Pons (tissue), 1 donor: ENCODE results near the gene RPL3.

Experiments
- DNase-seq: peaks from one replicate; pipeline ENCODE4 v3.0.0-alpha.2; 2016; ENCODE audit warnings: low spot score

The RPL3 gene

GRCh38 chr22:39317084-39317774, 2.2 kb downstream of the RPL3 start:
- no peak for DNase-seq

DNA sequence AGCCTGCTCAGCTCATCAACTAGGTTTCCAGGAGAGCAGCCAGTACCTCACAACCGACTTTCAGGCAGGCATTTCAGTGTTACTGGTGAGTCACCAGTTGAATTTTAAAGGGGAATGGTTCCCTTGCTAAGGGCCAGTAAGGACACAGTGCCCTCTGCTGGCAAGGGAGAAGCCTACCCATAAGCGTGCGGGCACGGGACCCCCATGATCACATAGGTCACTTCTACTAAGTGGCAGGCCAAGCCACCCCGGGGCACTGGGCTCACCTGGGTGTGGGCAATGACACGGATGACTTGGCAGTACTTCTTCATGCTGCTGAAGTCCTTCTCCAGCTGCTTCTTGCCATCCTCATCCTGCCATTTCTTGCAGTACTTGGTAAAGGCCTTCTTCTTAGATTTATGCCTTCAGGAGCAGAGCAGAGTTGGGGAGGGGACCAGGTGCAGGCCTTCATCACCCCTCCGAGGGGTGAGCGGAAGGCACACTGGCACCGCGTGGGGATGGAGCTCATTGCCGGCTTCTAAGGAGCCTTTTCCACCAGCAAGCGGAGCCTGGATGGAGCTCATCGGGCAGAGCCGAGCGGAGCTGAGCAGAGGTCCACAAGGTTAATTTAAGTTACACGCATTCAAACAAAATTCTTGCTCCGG, 2.9 kb downstream of the RPL3 start:
- peak; percentile 88 for DNase-seq

GRCh38 chr22:39315389-39315788, 4.0 kb downstream of the RPL3 start:
- DNase-seq, result no peak

GRCh38 chr22:39314251-39314971, 5.0 kb downstream of the RPL3 start:
- no peak for DNase-seq

- no peak for DNase-seq
Measured at GRCh38 chr22:39313258-39314001, 6.0 kb downstream of the RPL3 start.

- no peak for DNase-seq
Measured at GRCh38 chr22:39312410-39312809, 7.0 kb downstream of the RPL3 start.

- no peak for DNase-seq
Measured at GRCh38 chr22:39311592-39312400, 7.6 kb downstream of the RPL3 start.

- DNase-seq, result no peak
Measured at GRCh38 chr22:39309881-39310714, 9.3 kb downstream of the RPL3 start.

- no peak for DNase-seq
Measured at GRCh38 chr22:39309364-39309861, 10.0 kb downstream of the RPL3 start.

GRCh38 chr22:39308614-39309363, 10.6 kb downstream of the RPL3 start:
- DNase-seq, result no peak

DNA sequence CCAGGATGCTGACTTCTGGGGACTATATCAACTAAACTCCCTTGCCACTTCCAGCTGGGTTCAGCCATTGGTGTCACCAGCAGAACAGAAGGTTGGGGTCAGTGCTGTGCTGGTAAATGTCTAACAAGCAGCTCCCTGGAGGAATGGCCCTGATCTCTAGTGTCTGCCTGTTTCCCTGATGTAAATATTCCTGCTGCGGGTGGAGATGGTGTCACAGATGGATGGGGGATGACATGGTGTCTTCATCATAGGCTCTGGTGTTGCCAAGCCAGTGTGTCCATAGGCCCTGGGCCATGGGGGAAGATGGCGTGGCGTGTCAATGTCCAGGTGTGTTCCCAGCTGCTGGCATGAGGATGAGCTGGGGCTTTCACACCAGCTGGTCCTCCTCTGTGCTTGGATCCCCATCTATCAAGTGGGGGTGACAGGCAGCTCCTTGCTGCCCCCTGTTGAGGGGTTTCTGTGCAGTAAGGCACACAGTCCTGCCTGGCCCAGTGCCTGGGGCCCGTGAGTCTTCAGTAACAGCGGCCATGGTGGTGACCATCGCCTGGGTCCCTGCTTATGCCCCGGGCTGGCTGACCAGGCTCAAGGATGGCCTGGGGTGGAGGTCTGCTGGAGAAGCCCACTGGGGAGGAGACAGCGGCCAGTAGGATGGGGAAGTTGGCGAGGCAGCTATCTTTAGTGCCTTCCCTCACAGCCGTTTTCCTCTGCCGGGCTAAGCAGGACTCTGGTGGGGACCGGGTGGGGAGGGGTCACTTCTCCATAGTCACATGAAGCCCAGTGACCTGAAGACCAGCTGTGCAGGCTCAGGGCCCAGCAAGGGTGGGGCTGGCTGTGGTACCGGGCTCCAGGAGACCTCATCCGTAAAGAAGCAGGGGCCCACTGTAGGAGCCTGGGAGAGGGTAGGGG, 12.7 kb downstream of the RPL3 start:
- DNase-seq, result no peak

GRCh38 chr22:39303892-39304671, 15.3 kb downstream of the RPL3 start:
- DNase-seq, result no peak

GRCh38 chr22:39303358-39303757, 16.1 kb downstream of the RPL3 start:
- DNase-seq, result no peak

GRCh38 chr22:39302431-39302960, 16.9 kb downstream of the RPL3 start:
- DNase-seq, result no peak

GRCh38 chr22:39301926-39302325, 17.5 kb downstream of the RPL3 start:
- DNase-seq, result no peak

DNA sequence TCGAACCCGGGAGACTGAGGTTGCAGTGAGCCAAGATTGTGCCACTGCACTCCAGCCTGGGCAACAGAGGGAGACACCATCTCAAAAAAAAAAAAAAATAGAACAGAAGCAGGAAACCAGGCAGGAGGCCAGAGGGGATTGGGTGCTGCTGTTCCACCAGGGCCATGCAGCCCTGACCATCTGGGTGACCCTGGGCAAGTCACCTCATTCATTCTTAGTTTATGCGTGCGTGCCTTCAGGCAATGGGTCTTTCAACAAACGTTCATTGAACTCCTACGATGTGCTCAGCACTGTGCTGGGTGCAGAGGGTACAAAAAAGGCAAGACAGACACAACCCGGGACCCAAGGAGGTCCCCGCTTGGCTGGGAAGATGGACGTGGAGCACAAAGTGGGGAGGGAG, 18.3 kb downstream of the RPL3 start:
- DNase-seq, result no peak

- peak; percentile 84 for DNase-seq
Measured at GRCh38 chr22:39300186-39300830, 19.1 kb downstream of the RPL3 start.
